Mesangial cell (primary cell): Measurements from ENCODE around the gene GMFB. TPM values are rescaled to one million over a fixed set of nuclear protein-coding genes. Genes with fewer than 3 reads are reported as not detected.

ENCODE experiments used
- total RNA-seq: library from RNA; depleted of rRNA; stranded (reverse); fragments of >200 nt; gene quantifications from 2 replicates; pipeline ENCODE4 v1.2.3, GENCODE V29; 2015

Gene GMFB
- total RNA-seq = 31.6 and 36.0 TPM in 2 replicates

DNA sequence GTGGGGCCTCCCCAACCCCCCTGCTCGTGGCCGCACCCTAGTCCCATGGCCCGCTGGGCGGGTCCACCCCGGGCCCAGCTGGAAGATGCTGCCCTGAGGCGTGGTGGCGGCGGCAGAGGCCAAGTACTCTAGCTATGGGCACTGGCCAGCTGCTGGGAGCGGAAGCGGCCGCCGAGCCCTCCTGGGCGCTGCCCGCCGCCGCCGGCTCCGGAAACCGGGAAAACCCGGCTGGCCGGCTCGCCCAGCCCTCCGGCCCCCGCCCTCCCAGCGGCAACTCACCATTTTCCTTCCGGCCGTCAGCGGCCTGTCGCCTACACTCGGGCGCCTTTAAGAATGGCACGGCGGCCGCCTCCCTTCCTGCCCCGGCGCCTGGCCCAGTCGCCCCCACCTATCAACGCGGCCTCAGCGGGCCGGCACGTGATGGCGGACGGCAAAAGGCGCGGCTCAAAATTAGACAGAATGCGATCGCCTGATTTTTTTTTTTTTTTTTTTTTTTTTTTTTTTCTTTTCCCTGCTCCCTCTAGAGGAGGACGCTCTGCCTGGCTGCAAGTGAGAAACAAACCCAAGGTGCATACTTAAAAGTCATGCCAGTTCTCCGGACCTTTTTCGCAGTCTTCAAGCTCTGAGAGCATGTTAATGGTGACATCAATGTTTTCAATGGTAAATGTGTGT, at the start of gene GMFB:
GMFB (minus strand) TSS at position 335 of the 672 bp plus-strand sequence; CDS start at position 282, 53 bp downstream.

GRCh38 chr14:54509546-54510501, 21.0 kb upstream of the GMFB start, which contains the start of gene CGRRF1:
Gene CGRRF1 (plus strand): TSS chr14:54509906. CDS start chr14:54509960, 54 bp downstream.

DNA sequence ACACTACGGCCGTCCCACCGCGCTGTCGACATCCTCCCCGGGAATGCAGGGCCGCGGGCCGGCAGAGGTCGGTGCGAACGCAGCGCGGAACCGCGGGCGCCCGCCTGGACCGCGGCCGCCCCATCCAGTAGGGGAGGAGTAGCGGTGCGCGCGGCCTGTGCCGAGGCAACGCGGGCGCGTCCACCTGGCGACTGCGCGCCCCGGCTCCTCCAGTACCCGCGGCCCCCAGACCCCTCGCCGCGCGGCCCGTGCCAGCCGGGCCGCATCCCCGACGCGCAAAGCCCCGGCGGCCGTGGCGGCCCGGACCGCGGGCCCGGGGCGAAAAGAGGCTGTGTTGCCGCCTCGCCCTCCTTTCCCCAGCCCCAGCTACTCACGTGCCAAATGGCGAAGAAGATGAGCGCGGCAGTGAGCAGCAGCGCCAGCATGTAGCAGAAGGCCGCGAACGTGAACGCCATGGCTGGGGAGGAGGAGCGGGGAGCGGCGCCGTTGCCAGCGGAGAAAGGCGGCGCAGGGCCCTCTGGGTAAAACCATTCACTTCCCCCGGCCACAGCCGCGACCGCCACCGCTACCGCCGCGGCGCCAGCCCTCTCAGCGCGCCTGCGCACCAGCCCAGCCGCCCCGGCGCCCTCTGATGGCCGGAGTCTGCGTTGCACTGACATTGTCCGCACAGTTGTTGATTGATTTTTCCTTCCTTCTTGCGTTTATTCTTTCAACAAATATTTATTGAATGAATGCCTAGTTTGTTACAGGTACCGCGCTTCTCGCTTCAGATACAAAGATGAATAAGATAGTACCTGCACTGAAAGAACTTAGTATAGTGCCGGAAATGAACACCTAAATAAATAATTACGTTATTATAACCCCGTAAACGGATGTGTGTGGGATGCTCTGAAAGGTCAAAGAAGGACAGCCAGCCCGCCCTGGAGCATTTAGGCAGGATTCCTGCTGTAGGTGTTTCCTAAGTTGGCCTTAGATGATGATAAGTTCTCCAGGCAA, 47.6 kb downstream of the GMFB start, which contains the start of gene CNIH1:
CNIH1 (minus strand) TSS at position 502 of the 996 bp plus-strand sequence; CDS start at position 455, 47 bp downstream.

Other genes starting within 250 kb of the GMFB start
- 6.5 and 94.5 TPM in 2 replicates for gene CDKN3, start 92.0 kb downstream of the GMFB start, total RNA-seq
- gene CNIH1, start 47.6 kb downstream of the GMFB start, total RNA-seq = 184 and 243 TPM in 2 replicates
- gene CGRRF1, start 20.9 kb upstream of the GMFB start, total RNA-seq = 8.6 and 9.5 TPM in 2 replicates
- 22.0 and 41.6 TPM in 2 replicates for gene SAMD4A, start 78.1 kb upstream of the GMFB start, total RNA-seq